ENCODE results near the gene PLCG1. TPM values are rescaled to one million over a fixed set of nuclear protein-coding genes. Genes with fewer than 3 reads are reported as not detected.
"Not testable (repeated sequence)": the region's sequence is repeated elsewhere in the genome, so short reads cannot be mapped to it uniquely, and the experiment has no call there.

PLCG1 gene
- total and polyA plus RNA-seq, 2 experiments from 2014 or later: 27.4 to 206 TPM

- not testable (repeated sequence) for H3K4me1 Mint-ChIP-seq; H3K4me2 ChIP-seq; ATAC-seq; H3K27ac Mint-ChIP-seq; H4K20me1 ChIP-seq (replicated peaks; ENCODE audit: insufficient read depth); H2AFZ ChIP-seq; H3K9me2 ChIP-seq (ENCODE audit: insufficient read depth); H3K9me3 Mint-ChIP-seq; DNase-seq (ENCODE audit: low spot score); H3K4me1 ChIP-seq (ENCODE audit: insufficient read depth); H3K27me3 ChIP-seq (ENCODE audit: insufficient read depth); H3F3A ChIP-seq (replicated peaks; ENCODE audit: low read depth); H3K79me2 ChIP-seq (replicated peaks; ENCODE audit: insufficient read depth); H3K4me3 Mint-ChIP-seq; H3K4me3 ChIP-seq; H3K27ac ChIP-seq (ENCODE audit: low read depth); H3K27me3 Mint-ChIP-seq (ENCODE audit: insufficient read depth, low read depth, poor library complexity)
- TF ChIP-seq, protein P1, sequence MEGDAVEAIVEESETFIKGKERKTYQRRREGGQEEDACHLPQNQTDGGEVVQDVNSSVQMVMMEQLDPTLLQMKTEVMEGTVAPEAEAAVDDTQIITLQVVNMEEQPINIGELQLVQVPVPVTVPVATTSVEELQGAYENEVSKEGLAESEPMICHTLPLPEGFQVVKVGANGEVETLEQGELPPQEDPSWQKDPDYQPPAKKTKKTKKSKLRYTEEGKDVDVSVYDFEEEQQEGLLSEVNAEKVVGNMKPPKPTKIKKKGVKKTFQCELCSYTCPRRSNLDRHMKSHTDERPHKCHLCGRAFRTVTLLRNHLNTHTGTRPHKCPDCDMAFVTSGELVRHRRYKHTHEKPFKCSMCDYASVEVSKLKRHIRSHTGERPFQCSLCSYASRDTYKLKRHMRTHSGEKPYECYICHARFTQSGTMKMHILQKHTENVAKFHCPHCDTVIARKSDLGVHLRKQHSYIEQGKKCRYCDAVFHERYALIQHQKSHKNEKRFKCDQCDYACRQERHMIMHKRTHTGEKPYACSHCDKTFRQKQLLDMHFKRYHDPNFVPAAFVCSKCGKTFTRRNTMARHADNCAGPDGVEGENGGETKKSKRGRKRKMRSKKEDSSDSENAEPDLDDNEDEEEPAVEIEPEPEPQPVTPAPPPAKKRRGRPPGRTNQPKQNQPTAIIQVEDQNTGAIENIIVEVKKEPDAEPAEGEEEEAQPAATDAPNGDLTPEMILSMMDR (conservative IDR thresholded peaks at IDR 0.05; ENCODE audit: low read depth in 2 of 2): peak in 1 of 2 experiments; percentile 31; a peak in 2 of 4 replicates
- peaks cover 88% of the 10 kb centered on the region for H3K36me3 Mint-ChIP-seq (ENCODE audit: low read depth)
- peaks cover 89% of the 10 kb centered on the region for H3K36me3 ChIP-seq (ENCODE audit: insufficient read depth)
Measured at GRCh38 chr20:41118159-41118558, 19.2 kb upstream of the PLCG1 start.

- Histone ChIP-seq H3F3A (replicated peaks; ENCODE audit: low read depth) (peaks cover 4% of the 10 kb centered on the region; the same call in 1 of the 2 replicates), H3K27me3 (ENCODE audit: insufficient read depth) (no peaks in the 10 kb centered on the region), H4K20me1 (replicated peaks; ENCODE audit: insufficient read depth) (peaks cover 9% of the 10 kb centered on the region), H3K9me2 (ENCODE audit: insufficient read depth) (no peaks in the 10 kb centered on the region), H3K4me3 (no peak overlapping the region), H3K4me1 (ENCODE audit: insufficient read depth) (no peaks in the 10 kb centered on the region), H2AFZ (no peak overlapping the region), H3K36me3 (ENCODE audit: insufficient read depth) (peaks cover 91% of the 10 kb centered on the region), H3K79me2 (replicated peaks; ENCODE audit: insufficient read depth) (no peaks in the 10 kb centered on the region), H3K27ac (ENCODE audit: low read depth) (no peak overlapping the region), H3K4me2 (no peak overlapping the region)
- Mint-ChIP-seq H3K36me3 (ENCODE audit: low read depth) (peaks cover 90% of the 10 kb centered on the region), H3K4me3 (no peak overlapping the region), H3K27me3 (ENCODE audit: insufficient read depth, low read depth, poor library complexity) (no peaks in the 10 kb centered on the region), H3K9me3 (no peaks in the 10 kb centered on the region), H3K27ac (no peak overlapping the region), H3K4me1 (no peaks in the 10 kb centered on the region)
- DNase-seq (ENCODE audit: low spot score): no peak
- no peak for ATAC-seq
- TF ChIP-seq, protein P2, sequence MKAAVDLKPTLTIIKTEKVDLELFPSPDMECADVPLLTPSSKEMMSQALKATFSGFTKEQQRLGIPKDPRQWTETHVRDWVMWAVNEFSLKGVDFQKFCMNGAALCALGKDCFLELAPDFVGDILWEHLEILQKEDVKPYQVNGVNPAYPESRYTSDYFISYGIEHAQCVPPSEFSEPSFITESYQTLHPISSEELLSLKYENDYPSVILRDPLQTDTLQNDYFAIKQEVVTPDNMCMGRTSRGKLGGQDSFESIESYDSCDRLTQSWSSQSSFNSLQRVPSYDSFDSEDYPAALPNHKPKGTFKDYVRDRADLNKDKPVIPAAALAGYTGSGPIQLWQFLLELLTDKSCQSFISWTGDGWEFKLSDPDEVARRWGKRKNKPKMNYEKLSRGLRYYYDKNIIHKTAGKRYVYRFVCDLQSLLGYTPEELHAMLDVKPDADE (IDR thresholded peaks at IDR 0.05): no peak
- no peak for TF ChIP-seq POLR2AphosphoS5 (IDR thresholded peaks at IDR 0.05; ENCODE audit: low read depth)
- TF ChIP-seq, protein P1 (conservative IDR thresholded peaks at IDR 0.05; ENCODE audit: low read depth in 2 of 2): no peak
- no peak for TF ChIP-seq EZH2 (IDR thresholded peaks at IDR 0.05; ENCODE audit: low read depth, unreplicated experiment)
- no peak for TF ChIP-seq ZNF462 (CRISPR knock-in tag; IDR thresholded peaks at IDR 0.05)
- no peak for TF ChIP-seq ZNF114 (CRISPR knock-in tag; IDR thresholded peaks at IDR 0.05)
- no peak for TF ChIP-seq STAT1 (IDR thresholded peaks at IDR 0.05; ENCODE audit: unreplicated experiment)
- no peak for TF ChIP-seq JUNB (IDR thresholded peaks at IDR 0.05; ENCODE audit: unreplicated experiment)
- no peak for TF ChIP-seq EZH2phosphoT487 (IDR thresholded peaks at IDR 0.05; ENCODE audit: unreplicated experiment)
- no peak for TF ChIP-seq ZNF331 (CRISPR knock-in tag; IDR thresholded peaks at IDR 0.05; ENCODE audit: low read depth)
Measured at GRCh38 chr20:41118632-41119031, 18.7 kb upstream of the PLCG1 start.

All from GM23338 (cell line).